HG02571 (cell line): ENCODE data around the gene RGS6.

Source experiments
- ATAC-seq: cut with Tn5 transposase; IDR thresholded peaks from one replicate; pipeline ENCODE4 v1.9.1; 2021; ENCODE audit warnings: mild to moderate bottlenecking, moderate library complexity; ENCODE audit not compliant: unreplicated experiment

Gene RGS6

DNA sequence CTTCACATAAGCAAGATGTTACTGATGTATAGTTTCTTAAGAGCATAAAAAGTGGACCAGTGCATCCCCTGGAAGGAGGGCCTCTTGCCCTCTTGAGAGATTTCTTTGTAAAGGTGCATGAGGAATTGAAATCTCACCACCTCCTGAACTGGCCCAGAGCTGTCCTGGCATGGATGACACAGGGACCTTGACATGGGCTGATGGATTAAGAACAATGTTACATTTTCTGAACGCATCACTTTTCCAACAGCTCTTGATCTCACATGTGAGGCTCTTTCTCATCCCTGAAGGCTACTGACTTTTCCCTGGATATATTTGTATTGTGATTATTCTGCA is 360.4 kb downstream of the RGS6 start:
- ATAC-seq = no peak

DNA sequence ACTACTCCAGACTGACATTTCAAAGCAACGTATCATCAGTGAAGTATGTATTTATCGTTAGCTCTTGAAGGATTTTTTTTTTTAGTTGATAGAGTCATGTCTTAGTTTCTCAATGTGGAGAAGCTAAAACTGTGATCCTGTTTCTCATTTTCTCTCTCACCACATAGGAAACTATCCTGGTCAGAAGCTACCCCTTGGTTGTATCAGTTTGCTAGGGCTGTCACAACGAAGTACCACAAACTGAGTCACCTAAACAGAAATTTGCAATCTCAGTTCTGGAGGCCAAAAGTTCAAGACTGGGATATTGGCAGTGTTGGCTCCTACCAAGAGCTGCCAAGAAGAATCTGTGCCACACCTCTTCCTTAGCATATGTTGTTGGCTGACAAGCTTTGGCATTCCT is 369.1 kb downstream of the RGS6 start:
- ATAC-seq = no peak

DNA sequence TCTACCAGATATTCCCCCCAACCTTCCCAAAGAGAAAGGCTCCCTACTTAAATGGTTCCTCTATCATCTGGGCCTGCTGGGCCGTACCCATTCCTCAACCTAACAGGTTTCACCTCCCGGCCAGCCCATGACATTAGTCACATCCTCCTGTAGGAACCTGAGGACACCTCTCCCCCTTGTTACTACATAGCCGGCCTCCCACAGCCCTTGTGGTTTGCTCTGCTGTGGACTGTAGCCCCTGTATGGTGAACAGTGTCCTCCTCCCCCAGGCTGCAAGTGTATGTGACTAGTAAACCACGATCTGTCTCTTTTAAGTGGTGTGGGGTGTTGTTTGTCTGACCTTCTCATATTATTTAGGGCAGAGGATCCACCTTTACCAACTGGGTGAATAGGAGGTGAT is 371.7 kb downstream of the RGS6 start:
- no peak for ATAC-seq

DNA sequence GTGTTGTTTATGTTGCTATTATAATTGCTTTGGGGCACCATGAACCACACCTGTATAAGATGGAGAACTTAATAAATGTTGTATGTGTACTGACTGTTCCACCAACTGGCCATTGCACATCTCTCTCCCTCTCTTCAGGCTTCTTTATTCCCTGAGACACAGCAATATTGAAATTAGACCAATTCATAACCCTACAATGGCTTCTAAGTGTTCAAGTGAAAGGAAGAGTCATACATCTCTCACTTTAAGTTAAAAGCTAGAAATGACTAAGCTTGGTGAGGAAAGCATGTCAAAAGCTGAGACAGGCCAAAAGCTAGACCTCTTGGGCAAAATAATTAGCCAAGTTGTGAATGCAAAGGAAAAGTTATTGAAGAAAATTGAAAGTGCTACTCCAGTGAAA is 373.3 kb downstream of the RGS6 start:
- ATAC-seq = no peak

DNA sequence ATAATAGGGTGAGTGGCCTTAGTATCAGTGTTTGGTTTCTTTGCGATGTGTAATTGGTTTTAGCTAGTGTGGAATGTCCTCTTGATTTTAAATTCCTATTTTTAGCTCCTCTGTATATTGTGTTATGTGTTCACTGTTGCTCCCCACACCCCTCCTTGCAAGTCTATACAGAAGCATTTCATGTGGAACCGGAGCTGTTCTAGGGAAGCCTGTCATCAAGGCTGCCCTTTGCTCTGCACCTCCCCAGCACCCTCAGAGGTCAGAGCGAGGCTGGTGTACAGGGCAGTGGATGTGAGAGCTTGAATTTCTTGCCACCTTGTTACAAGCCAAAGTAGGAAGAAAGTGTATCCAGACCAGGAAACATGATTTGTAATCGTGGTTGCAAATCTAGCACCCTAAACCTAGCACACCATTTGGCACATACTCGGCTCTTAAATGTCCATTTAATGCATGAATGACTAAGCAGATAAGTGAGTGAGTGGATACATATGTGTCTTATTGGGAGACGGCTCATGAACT is 376.8 kb downstream of the RGS6 start:
- ATAC-seq = no peak

DNA sequence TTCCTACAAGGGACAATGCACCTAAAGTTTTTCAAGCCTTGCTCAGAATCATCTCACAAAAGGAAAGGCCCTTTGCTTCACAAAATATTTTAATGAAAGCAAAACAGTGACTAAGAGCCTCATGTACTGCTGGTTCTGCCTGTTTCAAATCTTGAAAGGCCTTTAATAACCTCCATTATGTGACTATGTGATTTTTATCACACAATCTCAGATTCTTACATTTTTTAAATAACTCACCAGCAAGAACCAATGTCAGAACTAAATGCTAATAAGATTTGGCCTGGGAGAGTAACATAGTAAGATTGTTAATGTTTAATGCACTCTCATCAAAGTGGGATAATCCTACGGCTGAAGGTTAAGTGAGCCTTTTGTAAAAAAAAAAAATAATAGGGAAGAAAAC is 378.9 kb downstream of the RGS6 start:
- no peak for ATAC-seq

DNA sequence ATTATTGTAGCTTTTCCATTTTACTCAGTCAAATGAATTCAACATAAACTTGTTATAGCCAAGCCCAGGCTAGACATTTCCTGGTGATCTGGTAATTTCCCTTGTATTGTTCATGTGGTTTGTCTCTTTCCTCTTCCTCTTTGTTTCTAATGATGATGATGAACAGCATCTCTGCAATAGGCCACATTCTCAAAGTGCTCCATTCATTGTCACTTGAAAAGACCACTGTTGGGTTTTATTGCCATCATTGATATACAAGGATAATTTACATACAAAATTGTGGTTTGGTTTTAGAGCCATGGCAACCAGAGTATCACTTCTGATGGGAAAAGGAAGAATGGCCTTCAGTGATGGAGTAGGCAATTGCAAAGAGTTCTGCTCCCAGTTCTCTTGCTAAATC is 379.3 kb downstream of the RGS6 start:
- no peak for ATAC-seq

DNA sequence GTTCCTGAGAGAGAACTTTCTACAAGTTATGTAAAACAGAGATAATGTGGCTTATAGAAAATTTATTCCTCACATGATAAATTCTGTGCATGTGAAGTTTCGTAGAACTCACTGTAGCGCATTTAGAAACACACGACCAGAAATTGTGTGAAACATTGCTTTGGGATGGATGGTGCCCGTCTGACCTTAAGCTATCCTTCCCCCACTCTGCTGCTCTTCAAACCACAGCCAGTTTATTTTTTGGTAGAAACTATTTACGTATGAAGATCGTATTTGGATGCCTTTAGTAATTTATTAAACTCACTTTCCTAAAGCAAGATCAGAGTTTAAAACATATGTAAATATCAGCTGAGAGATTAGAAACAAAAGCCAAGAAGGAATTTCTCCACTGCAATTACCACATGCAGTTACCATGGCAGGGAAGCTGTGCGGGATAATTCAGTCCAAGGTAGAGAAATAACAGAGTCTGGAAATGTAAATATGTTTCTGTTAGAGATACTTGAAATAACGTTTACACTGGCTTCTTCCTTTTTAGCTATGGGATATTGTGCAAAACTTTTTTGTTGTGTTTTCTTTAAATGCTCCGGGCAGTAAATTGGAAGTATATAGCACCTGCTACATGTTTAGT is 382.7 kb downstream of the RGS6 start:
- no peak for ATAC-seq

DNA sequence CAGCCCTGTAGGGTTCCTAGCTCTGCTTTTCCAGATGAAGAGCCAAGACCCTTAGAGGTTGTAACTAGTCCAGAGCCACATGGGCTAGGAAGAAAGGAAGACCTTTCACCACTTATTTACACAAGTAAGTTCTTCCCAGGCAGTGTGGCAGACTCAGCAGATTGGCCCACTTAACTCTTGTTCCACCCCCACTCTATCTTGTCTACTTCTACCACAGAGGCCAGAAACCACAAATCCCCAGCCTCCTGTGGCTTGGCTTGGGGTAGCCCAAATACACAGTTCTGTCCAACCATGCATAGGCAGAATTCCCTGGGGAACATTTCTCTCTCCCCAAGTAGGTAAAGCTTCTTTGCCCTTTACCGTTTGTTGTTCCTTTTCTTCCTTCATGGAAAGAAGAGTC is 383.5 kb downstream of the RGS6 start:
- ATAC-seq = no peak

DNA sequence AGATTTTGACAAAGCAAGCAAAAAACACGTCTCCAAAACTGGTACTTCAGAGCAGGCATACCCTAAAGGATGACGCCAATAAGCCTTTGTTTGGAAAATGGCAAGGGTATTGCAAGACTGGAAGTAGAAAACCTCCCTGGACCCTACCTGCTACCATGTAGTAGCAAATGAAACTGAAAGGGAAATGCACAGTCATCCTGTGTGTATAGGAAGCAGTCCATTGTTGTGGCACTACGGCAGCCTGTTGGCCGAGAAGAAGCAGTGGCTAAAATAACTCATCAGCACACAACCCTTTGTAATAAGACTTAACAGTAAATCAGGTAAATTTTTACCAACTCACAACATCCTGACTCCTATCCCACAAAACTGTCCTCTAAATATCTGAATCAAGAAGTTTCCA is 386.4 kb downstream of the RGS6 start:
- ATAC-seq = no peak

DNA sequence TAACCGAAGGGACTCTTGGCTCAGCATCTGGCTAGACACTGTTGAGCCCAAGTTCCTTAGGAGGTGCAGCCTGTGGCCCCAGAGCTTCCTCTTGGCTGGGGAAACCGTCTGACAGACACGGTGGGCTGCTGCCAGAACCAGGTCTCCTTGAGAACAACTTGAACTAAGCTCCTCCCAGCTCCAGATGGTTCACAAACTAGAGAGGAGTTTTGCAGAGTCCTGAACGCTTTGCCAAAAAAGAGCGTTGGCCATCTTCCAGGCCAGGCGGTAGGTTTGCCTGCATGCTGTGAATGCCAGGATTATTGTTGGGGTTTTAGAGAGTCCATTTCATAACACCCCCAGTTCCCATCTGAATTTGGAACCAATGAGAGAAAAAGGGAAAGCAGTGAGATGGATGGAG is 399.8 kb downstream of the RGS6 start:
- no peak for ATAC-seq

DNA sequence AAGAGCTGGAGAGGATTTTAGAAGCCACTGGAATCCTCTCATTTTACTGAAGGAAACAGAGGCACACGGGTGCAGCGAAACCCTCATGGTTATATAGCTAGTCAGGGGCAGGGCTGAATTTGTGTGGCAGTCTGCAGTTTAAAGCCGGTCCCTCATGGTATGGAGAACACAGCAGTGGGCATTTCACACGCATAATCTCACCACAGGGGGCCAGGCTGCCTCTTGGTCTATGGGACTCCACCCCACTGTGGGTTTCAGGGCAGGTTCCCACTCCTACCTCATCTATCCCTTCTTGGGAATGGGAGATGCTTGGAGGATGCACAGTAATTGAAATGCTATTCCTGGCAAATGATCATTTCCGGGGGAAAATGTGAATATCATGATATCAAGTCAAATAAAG is 400.6 kb downstream of the RGS6 start:
- ATAC-seq = no peak

DNA sequence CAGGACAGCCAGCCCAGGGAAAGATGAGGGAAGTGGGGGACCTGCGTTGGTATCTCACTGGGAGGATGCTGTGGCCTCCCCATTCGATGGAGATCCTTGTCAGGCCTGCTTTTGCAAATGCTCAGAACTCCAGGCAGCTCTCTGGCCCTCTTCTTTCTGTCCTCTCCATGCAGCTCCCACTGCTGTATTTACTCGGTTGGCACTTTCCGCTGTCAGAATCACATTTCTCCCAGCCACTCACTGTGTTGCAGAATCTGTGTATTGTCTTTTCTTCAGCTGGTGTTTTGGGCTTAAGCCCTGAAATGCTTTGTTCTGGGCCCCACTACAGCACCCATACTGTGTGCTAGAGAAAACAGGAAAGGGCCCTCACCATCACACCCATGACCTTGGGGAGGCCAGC is 401.1 kb downstream of the RGS6 start:
- no peak for ATAC-seq

DNA sequence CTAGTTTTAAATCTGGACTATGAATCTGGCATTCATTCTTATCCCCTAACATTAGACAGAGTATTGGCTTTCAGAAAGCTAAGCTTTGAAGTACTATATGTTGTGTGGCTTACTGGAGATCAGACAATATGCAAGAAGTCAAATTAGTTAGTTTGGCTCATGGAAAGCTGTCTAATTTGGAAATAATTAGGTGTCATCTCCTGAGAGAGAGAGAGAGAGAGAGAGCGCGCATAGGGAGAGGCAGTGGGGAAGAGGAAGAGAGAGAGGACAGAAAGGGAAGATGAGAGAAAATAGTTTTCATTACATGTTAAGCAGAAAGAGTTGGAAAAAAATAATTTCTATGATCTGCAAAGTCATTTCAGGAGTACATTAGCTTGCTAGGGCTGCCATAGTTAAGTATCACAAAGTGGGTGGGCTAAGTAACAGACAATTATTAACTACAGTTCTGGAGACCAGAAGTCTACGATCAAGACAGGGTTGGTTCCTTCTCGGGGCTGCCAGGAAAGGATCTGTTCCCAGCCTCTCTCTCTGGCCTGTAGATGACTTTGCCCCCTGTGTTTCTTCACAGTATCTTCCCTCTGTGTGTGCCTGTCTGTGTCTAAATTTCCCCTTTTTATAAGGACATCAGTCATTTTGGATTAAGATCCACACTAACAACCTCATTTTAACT is 404.2 kb downstream of the RGS6 start:
- no peak for ATAC-seq

DNA sequence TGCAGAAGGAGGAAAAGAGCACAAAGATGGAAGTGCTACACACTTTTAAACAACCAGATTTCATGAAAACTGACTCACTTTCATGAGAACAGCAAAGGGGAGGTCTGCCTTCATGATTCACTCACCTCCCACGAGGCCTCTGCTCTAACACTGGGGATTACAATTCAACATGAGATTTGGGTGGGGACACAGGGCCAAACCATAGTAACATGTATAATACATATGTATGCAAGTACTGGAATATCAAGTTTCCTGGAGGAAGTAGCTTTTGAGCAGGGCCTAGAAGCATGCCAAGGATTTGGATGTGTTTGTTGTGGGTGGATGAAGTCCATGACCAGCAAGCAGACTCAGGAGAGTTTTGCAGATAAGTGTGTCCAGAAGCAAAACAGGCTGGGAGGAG is 409.0 kb downstream of the RGS6 start:
- no peak for ATAC-seq

DNA sequence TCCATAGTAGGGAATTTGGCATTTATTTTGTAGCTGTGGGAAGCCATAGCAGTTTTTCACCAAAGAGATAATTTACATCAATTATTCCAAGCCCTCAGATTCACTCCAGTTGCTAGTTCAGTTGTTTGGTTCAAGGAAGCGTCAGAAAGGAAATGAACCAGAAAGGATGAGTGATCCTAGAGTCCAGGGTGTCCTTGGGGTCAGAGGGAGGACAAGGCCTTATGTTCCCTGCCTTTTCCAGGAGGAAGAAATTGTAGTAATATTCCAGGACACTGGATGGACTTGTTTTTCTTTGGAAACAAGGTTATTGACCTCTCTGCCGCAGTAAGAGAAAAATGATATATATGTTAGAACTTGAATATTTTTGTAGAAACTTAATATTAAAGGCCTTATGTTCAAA is 409.5 kb downstream of the RGS6 start:
- no peak for ATAC-seq

DNA sequence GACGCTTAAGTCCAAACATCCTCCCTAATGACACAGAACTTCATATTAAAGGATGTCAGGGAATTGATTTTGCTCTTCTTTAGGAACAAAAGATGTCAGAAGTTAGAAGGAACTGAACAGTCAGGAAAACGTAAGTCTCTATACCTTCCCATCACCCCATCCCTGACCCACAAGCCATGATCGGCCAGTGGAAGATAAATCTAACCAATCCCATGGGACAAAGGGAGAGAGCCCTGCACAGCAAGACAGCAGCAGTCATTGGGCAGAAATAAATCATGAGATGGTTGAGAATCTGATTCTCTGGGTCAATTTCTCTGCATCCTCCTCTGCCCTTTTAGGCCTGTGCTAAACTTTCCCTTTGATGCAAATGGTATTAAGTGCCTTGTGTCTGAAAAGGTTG is 414.9 kb downstream of the RGS6 start:
- no peak for ATAC-seq

DNA sequence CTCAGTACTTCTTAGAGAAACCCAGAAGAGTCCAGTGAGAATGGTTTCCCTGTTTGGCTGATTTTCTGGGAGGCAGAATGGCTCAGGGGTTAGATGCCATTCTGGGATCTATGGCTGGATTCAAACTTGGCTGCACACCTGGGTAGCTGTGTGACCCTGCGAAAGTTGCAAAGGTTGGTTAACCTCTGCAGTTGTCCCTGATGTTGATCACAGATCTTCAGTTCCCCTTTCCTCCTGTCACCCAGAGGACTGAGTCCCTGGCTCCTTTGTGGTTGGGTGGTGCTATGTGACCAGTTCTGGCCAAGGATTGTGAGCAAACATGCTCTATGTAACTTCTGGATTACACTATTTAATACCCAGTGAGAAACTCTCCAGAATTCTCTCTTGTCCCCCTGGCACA is 418.0 kb downstream of the RGS6 start:
- no peak for ATAC-seq

DNA sequence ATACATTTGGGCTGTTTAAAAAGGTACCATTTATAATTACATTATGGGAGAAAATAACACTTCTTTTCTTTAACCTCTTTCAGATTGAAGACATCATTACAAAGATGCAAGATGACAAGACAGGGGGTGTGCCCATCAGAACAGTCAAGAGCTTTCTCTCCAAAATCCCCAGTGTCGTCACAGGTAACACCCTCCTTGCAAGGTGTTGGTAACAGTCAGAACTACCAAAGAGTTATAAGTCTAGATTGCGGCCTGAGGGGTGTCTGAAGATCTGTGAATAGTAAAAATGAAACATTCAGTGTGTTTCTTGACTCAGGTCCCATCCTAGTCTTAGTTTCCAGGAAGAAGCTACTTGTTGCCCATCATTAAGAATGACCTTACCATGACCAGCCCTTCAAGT is 419.8 kb downstream of the RGS6 start:
- no peak for ATAC-seq

DNA sequence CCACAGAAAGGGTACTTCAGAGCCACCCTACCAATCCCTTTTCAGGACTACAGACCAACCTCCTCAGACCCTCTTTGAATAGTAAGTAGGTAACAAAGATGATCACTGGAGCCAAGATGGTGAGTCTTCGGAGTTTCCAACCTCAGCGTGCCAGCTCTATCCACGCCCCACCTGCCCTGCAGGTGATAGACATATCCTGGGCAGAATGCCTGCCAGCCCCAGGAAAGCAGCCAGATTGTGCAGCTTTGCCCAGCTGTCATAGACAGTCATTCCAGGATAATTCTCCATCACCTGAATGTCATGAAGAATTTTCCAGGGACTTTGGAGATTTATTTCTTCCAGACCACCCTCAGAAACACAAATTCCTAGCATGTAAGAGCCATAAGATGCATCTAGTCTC is 434.4 kb downstream of the RGS6 start:
- no peak for ATAC-seq

DNA sequence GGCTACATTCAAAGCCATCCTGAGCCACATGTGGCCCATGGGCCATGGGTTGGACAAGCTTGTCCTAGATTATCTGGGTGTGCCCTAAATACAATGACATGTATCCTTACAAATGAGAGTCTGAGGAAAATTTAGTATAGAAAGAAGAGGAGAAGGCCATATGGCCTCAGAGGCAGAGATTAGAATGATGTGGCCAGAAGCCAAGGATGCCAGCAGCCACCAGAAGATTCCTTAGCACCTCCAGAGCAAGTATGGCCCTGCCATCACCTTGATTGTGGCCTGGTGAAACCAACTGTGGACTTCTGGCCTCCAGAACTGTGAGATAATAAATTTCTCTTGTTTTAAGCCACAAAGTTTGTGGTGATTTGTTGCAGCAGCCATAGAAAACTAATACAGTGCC is 436.9 kb downstream of the RGS6 start:
- ATAC-seq = no peak

DNA sequence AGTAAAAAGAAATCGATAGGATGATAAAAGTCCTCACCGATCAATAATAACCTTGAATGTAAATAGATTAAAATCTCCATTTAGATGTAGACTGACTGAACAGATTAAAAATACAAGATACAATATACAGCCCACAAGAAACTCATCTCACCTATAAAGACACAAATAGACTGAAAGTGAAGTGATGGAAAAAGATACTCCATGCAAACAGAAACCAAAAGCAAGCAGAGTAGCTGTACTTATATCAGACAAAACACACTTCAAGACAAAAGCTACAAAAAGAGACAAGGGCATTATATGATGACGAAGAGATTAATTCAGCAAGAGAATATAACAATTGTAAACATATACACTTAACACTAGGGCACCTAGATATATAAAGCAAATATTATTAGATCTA is 444.8 kb downstream of the RGS6 start:
- no peak for ATAC-seq

DNA sequence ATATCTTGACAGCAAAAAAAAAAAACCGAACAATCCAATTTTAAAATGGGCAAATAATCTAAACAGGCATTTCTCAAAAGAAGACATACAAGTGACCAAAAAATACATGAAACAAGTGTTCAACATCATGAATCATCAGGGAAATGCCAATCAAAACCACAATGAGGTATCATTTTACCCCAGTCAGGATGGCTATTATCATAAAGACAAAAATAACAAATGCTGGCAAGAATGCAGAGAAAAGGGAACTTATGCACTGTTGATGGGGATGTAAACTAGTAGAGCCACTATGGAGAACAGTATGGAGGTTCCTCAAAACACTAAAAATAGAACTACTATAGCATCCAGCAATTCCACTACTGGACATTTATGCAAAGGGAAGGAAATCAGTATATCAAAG is 448.2 kb downstream of the RGS6 start:
- no peak for ATAC-seq
